Heart right ventricle (tissue), 16 donors: ENCODE results near the gene WWOX. TPM values are rescaled to one million over a fixed set of nuclear protein-coding genes. Genes with fewer than 3 reads are reported as not detected.

Experiments used
- ATAC-seq, 8 donors: fragments of 200-7000 bp; cut with Tn5 transposase; one replicate each; pipeline ENCODE4 v1.9.1; 2020; ENCODE audit warnings: mild to moderate bottlenecking in 8 of 8, moderate library complexity in 8 of 8, moderate number of reproducible peaks in 1 of 8
- DNase-seq, 2 donors: peaks; one replicate each; pipeline ENCODE4 v3.0.0-alpha.2; 2020
- H3K27ac ChIP-seq, 10 donors: fragments of 200-600 bp; sonication (generic) in 2 of 10; one replicate each; pipeline versions ENCODE4 v1.5.0 to v1.8.0; 2020 to 2022; ENCODE audit warnings: mild to moderate bottlenecking in 3 of 10
- H3K27me3 ChIP-seq, 7 donors: fragments of 200-600 bp; one replicate each; pipeline ENCODE4 v1.8.0; 2021 to 2022; ENCODE audit warnings: mild to moderate bottlenecking in 2 of 7
- H3K36me3 ChIP-seq, 9 donors: fragments of 200-600 bp; sonication (generic) in 1 of 9; one replicate each; pipeline versions ENCODE4 v1.5.0 to v1.8.0; 2020 to 2022; ENCODE audit warnings: mild to moderate bottlenecking in 2 of 9
- H3K4me1 ChIP-seq, 9 donors: fragments of 200-600 bp; sonication (generic) in 1 of 9; one replicate each; pipeline versions ENCODE4 v1.5.0 to v1.8.0; 2020 to 2022; ENCODE audit warnings: mild to moderate bottlenecking in 4 of 9
- H3K4me3 ChIP-seq, 10 donors: fragments of 200-600 bp; sonication (generic) in 2 of 10; one replicate each; pipeline versions ENCODE4 v1.5.0 to v1.8.0; 2020 to 2022; ENCODE audit warnings: mild to moderate bottlenecking in 7 of 10, moderate library complexity in 2 of 10
- H3K9me3 ChIP-seq, 11 donors: fragments of 200-600 bp in 10 of 11; sonication (generic) in 2 of 11; one replicate each; pipeline versions ENCODE4 v1.5.0 to v1.8.0; 2013 to 2022; ENCODE audit warnings: mild to moderate bottlenecking in 2 of 11, control low read depth in 1 of 11, moderate library complexity in 1 of 11
- WGBS, 2 donors: extraction: QIAGEN DNeasy Blood & Tissue Kit; methylation state at CpG; one replicate each; pipeline ENCODE4 v1.1.7; 2013; ENCODE audit warnings: inconsistent platforms in 1 of 2; 5-methylcytosine and 5-hydroxymethylcytosine counted together
- intact Hi-C, 10 donors: fragments of 100-400 bp; cut with DNase I; formaldehyde crosslinking; loops; one replicate each; pipeline versions ENCODE4 v1.11.1 to v1.14.2; 2022
- polyA plus RNA-seq, 2 donors: library from polyadenylated mRNA; stranded (reverse); fragments of 200-250 nt; gene quantifications; one replicate each; pipeline ENCODE4 v1.2.3, GENCODE V29; 2013
- total RNA-seq, 10 donors: library from RNA; stranded (reverse); fragmentation: NEBNext Ultra II Directional in 3 of 10; extraction: Animal tissue kit (Norgen Biotek cat#: 25700) in 3 of 10; gene quantifications; one replicate each; pipeline versions ENCODE4 v1.2.1 to v1.2.4, GENCODE V29; 2021 to 2023
- TF ChIP-seq, protein P1 (sequence below), 9 donors: fragments of 200-600 bp; sonication (generic) in 2 of 9; IDR thresholded peaks; one replicate each; pipeline versions ENCODE4 v1.5.0 to v1.8.0; 2021 to 2022; ENCODE audit warnings: antibody characterized with exemption in 9 of 9, mild to moderate bottlenecking in 5 of 9, moderate library complexity in 1 of 9
- donor health status: Arrhythmogenic right ventricular cardiomyopathy.
- donor health status: ischemic (EF 13 %, LVEDD 7.1; RV severe dilation, severe dysfunction).
- donor health status: healthy with polysubstance abuse.
- donor health status: DM: no; HTN: yes; CAD: no.
- donor health status: DM: no; HTN: no; CAD: no.
- donor health status: ischemic (EF 25% LVEDD 6.9; RV normal size, moderate dysfunction).
- donor health status: ischemic (EF 25% LVEDD 5.7; RV mildly dilated, moderate dysfunction).
- donor health status: healthy.
- donor health status: DM: yes; HTN: yes; CAD: no.
- donor health status: Ischemic cardiomyopathy.
- donor health status: ischemic (EF 35%, LVEDD 5.7; RV mildly dilated, moderate dysfunction).
- donor health status: nonischemic (EF 11% LVEDD 7.7; RV severe dilation, severe dysfunction).
- donor health status: DM: yes; HTN: yes; CAD: no.
- donor health status: PGD.
- donor health status: ischemic (EF 29% LVEDD 5.4; RV normal size, mild dysfunction).
- donor health status: nonischemic (EF 23%, LVEDD 6.1; RV moderate dilation, normal function).

Gene WWOX
- total and polyA plus RNA-seq, 12 donors, result 4.9 to 15.0 (median 9.9) TPM

DNA sequence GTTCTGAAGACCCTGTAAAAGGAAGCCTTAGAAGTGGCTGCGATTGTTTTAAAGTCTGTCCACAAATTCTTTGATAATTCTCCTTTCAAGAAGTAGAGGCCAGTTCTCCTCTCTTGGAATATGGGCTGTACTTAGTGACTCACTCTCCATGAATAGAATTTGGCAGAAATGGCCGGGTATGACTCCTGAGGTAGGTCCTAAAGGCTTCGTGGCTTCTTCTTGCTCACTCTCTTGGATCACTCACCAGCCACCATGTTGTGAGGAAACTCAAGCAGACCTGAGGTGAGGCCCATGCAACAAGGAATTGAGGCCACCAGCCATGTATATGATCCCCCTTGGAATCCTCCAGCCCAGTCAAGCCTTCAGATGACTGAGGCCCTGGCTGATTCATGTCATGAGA, 75.8 kb downstream of the WWOX start:
- no peak overlapping the region for H3K4me3 ChIP-seq
- peaks cover 0 to 6% (median 0%) of the 10 kb centered on the region in 11 donors for H3K9me3 ChIP-seq
- 93 to 98% methylated on average over 3 of the region's 3 CpGs for WGBS, 2 donors
- intact Hi-C loops, result no loop called here
- DNase-seq, result no peak
- peaks cover 0 to 9% (median 0%) of the 10 kb centered on the region in 9 donors for H3K4me1 ChIP-seq
- no peaks in the 10 kb centered on the region for H3K27me3 ChIP-seq
- TF ChIP-seq, protein P1, sequence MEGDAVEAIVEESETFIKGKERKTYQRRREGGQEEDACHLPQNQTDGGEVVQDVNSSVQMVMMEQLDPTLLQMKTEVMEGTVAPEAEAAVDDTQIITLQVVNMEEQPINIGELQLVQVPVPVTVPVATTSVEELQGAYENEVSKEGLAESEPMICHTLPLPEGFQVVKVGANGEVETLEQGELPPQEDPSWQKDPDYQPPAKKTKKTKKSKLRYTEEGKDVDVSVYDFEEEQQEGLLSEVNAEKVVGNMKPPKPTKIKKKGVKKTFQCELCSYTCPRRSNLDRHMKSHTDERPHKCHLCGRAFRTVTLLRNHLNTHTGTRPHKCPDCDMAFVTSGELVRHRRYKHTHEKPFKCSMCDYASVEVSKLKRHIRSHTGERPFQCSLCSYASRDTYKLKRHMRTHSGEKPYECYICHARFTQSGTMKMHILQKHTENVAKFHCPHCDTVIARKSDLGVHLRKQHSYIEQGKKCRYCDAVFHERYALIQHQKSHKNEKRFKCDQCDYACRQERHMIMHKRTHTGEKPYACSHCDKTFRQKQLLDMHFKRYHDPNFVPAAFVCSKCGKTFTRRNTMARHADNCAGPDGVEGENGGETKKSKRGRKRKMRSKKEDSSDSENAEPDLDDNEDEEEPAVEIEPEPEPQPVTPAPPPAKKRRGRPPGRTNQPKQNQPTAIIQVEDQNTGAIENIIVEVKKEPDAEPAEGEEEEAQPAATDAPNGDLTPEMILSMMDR (IDR thresholded peaks at IDR 0.05), result no peak
- H3K36me3 ChIP-seq, result no peaks in the 10 kb centered on the region
- no peak overlapping the region for H3K27ac ChIP-seq
- ATAC-seq, result no peak

DNA sequence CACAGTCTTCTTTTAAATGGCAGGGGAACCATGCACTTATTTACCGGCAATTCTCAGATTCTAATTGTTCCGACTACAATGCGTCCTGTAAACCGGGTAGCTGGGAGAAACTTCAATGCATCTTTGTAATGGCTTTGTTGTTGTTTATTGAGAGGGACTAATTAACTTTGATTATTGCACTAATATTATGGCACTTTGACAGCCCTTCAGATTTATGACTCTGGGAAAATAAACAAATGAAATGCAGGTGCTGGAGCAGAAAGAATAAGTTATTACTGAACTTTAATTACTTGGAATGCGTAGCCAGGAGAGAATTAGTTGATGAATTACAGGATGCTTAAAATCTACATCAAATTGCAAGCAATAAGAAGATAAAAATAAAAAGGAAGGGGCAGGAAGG, 77.0 kb downstream of the WWOX start:
- peaks cover 0 to 9% (median 0%) of the 10 kb centered on the region in 9 donors for H3K4me1 ChIP-seq
- DNase-seq (no peak), ATAC-seq (no peak)
- H3K36me3 ChIP-seq, result no peaks in the 10 kb centered on the region
- intact Hi-C loops, result no loop called here
- H3K4me3 ChIP-seq, result no peak overlapping the region
- no peaks in the 10 kb centered on the region for H3K27me3 ChIP-seq
- peaks cover 0 to 6% (median 0%) of the 10 kb centered on the region in 11 donors for H3K9me3 ChIP-seq
- whole genome bisulfite sequencing, 2 donors, result 94 to 95% methylated on average over 5 of the region's 5 CpGs
- TF ChIP-seq, protein P1 (IDR thresholded peaks at IDR 0.05), result no peak
- no peak overlapping the region for H3K27ac ChIP-seq

DNA sequence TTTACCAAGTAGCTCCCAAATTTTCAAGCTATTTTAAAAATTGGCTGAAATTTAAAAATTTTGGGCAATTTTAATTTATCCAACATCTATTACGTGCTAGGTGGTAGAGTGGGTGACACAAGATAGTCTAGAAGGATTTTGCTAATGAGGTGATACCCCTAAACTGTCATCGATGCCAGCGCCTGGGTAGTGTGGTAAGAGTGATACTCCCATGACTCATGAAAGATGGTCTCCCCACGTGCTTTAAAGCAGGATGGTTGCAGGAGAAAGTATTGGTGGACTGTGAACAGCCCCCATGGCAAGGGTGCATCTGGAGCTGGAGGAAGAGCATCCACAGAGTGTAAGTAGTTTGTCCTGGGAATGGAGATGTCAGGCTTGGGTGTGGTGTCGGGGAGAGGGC, 77.8 kb downstream of the WWOX start:
- no peaks in the 10 kb centered on the region for H3K36me3 ChIP-seq
- no peak overlapping the region for H3K27ac ChIP-seq
- peaks cover 0 to 6% (median 0%) of the 10 kb centered on the region in 11 donors for H3K9me3 ChIP-seq
- peaks cover 0 to 9% (median 0%) of the 10 kb centered on the region in 9 donors for H3K4me1 ChIP-seq
- no peaks in the 10 kb centered on the region for H3K27me3 ChIP-seq
- TF ChIP-seq, protein P1 (IDR thresholded peaks at IDR 0.05), result no peak
- DNase-seq, result no peak
- WGBS, 2 donors, result 91 to 92% methylated on average over 5 of the region's 5 CpGs
- ATAC-seq, result no peak
- H3K4me3 ChIP-seq, result no peak overlapping the region
- intact Hi-C loops, result no loop called here

DNA sequence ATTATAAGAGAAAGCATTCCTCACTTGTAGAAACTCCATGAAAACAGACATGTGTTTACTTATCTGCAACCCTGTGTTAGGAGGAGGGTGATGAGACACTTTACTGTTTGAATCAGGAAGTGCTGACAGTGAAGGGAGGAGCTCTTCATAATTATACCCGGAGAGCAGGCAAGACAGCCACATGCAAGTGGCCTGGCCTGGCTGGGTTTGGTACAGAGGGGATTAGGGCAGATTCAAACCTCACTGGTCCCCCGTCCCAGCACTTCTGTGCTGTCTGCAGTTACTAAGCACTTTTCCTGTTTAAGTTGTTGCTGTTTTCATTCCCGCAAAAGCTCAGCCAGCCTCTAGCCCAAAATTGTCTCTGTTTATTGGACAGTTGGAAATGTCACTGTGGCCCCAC, 78.5 kb downstream of the WWOX start:
- ATAC-seq, result peak in 1 of 8 donors; percentile 47
- Histone ChIP-seq H3K27ac (no peak overlapping the region), H3K4me1 (peaks cover 0 to 9% (median 0%) of the 10 kb centered on the region in 9 donors), H3K27me3 (no peaks in the 10 kb centered on the region), H3K9me3 (peaks cover 0 to 6% (median 0%) of the 10 kb centered on the region in 11 donors), H3K4me3 (no peak overlapping the region), H3K36me3 (no peaks in the 10 kb centered on the region)
- TF ChIP-seq, protein P1 (IDR thresholded peaks at IDR 0.05), result no peak
- no peak for DNase-seq
- 46 to 52% methylated on average over 3 of the region's 3 CpGs for WGBS, 2 donors
- intact Hi-C loops, result no loop called here
